ENCODE results near the gene MARCHF3.

DNA sequence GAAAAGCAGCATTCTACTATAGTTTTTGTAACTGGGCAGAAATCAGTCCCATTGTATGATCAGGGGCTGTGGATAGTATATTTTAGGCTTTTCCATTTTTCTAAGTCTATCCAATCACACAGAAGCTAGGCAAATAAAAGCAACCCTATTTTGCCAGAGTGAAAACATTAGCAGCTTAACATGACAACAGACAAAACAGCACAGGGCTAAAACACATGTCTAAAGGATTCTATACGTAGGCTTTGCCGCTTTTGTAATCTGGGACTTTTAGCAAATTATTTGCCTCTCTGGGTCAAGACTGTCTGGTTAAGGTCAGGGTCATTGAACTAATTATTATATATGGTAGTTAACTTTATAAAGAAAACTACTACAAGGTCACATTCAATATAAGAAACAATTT, 4.2 kb downstream of the MARCHF3 start:
- TF ChIP-seq POLR2A (IDR thresholded peaks at IDR 0.05; ENCODE audit: low read length) (no peak), GATA1 (IDR thresholded peaks at IDR 0.05; ENCODE audit: low read depth, low read length) (no peak)

Measured in erythroblast (primary cell).